ENCODE measurements around the gene C14orf93.

C14orf93 gene

DNA sequence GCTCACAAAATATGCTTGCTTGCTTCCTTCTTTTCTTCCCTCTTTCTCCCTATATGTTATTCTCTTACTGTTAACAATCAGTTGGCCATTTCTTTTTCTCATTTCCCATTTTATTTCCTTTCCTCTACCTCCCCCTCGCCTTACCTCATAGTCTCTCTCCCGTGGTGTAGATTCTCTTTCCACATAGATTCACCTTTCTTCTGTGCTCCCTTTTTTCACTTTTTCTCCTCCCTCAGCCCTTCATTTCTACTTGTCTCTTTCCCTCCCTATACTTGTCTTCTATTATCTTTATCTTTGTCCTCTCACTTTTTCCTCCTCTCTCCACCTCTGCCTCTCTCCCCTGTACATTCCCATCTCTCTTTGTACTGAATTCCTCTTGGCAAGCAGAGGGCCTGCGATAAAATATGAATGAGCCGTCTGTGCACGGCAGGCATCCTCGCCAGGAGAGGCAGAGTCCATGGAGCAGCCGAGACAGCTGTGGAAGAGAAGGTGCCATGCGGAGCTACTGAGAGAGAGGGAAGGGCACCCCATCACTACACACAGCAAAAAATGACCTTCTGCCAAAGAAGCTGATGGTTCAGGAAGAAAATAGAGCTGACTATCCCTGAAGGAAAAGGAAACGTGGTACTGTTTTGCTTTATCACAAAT is 12.1 kb downstream of the C14orf93 start:
- no peak overlapping the region for H3K4me3 ChIP-seq (ENCODE audit: low read depth, low read length)
- TF ChIP-seq, protein P1, sequence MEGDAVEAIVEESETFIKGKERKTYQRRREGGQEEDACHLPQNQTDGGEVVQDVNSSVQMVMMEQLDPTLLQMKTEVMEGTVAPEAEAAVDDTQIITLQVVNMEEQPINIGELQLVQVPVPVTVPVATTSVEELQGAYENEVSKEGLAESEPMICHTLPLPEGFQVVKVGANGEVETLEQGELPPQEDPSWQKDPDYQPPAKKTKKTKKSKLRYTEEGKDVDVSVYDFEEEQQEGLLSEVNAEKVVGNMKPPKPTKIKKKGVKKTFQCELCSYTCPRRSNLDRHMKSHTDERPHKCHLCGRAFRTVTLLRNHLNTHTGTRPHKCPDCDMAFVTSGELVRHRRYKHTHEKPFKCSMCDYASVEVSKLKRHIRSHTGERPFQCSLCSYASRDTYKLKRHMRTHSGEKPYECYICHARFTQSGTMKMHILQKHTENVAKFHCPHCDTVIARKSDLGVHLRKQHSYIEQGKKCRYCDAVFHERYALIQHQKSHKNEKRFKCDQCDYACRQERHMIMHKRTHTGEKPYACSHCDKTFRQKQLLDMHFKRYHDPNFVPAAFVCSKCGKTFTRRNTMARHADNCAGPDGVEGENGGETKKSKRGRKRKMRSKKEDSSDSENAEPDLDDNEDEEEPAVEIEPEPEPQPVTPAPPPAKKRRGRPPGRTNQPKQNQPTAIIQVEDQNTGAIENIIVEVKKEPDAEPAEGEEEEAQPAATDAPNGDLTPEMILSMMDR (IDR thresholded peaks at IDR 0.05; ENCODE audit: low read depth, low read length, missing control alignments) = no peak

DNA sequence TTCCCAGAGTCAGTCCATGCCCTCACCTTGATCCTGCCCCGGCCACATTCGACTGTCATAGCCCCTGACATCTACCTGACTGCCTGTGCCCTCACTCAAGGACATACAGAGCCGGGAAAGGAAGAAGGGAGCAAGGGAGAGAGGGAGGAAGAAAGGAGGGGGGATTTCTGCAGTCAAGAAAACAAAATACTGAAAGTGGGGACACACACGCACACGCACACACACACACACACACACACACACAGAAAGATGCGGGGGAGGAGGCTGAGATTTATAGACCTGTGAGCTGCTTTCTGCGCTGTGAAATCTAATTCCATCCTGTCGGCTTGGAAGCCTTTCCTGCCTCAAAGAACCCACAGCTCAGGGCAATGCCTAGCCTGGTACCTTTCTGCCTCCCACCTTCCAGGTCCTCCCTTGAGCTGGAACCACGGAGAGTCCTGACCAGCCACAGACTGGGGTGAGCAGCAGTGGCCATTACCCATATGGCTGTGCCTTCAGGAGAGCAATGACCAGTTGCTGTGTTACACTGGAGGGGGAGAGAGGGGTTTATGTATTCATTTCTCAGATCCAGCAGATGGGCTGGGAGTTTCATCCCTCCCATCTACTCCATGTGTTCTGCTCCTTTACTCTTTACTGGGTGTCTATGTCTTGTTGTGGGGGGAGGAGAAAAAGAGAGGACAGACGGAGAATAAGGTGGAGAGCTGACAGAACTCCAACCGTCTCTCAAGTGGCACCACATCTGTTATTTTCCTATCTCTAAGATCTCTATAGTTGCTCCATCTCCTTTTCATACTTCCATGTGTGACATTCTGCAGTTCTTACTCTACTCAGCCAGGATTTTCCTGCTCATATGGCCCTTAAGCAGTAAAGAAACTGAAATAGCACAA is 12.9 kb downstream of the C14orf93 start:
- no peak for DNase-seq (ENCODE audit: low read depth)
- no peak overlapping the region for H3K4me3 ChIP-seq (ENCODE audit: low read depth, low read length)
- TF ChIP-seq, protein P1 (IDR thresholded peaks at IDR 0.05; ENCODE audit: low read depth, low read length, missing control alignments) = no peak

More for the DNA sequence above, 12.1 kb downstream of the C14orf93 start:
- DNase-seq (ENCODE audit: low read depth) = no peak

DNA sequence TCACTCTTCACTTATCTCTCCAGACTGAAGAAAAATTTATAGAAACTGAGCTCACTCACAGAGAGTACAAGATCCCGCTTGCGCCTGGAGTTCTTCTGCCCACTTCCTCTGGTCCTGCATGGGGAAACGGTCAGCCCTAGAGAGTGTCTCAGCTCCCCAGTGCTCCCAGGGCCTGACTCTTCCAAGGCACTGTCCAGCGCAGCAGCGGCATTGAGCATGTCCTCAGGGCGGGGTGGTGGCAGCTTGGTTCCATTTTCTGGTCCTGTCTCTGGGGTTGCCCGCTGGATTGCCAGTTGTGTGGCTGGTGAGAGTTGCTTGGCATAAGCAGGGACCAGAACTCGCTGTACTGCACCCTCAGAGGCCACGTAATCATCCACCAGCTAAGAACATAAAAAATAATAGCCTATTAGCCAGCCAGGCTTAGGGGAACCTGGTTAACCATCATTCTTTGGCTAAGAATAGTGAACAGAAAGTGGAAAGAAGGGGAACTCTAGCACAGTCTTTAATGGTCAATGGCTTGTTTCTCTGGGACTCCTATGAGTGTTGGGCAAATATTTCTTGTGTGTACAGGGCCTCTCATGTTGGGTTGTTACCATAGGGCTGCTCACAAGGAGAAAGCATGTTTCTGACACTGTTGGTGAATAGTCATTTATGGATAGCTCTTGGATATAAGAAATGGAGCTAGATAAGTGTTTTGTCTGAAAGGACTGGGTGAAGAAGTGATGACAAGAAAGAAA is 13.9 kb downstream of the C14orf93 start:
- no peak for DNase-seq (ENCODE audit: low read depth)
- TF ChIP-seq, protein P1 (IDR thresholded peaks at IDR 0.05; ENCODE audit: low read depth, low read length, missing control alignments) = no peak
- no peak overlapping the region for H3K4me3 ChIP-seq (ENCODE audit: low read depth, low read length)

DNA sequence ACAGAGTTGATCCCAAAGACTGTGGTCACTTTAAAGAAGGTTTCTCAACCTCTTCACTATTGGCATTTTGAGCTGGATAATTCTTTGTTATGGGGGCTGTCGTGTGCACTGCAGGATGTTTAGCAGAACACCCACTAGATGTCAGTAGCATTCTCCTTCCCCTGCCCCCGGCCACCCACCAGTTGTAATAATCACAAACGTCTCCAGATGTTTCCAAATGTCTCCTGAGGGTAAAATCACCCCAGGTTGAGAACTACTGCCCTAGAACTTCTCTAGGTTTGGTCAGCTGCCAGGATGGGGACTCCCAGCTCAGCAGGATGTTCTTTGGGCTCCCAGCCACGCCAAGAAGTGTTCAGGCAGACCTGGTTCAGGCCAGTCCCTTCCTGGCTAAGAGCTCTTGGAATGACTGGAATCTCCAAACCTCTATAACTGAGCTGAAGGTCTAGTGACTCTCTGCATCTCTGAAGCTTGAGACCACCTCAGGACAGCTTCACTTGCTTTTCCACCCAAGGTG is 15.1 kb downstream of the C14orf93 start:
- no peak overlapping the region for H3K4me3 ChIP-seq (ENCODE audit: low read depth, low read length)
- TF ChIP-seq, protein P1 (IDR thresholded peaks at IDR 0.05; ENCODE audit: low read depth, low read length, missing control alignments) = peak; percentile 64
- no peak for DNase-seq (ENCODE audit: low read depth)

DNA sequence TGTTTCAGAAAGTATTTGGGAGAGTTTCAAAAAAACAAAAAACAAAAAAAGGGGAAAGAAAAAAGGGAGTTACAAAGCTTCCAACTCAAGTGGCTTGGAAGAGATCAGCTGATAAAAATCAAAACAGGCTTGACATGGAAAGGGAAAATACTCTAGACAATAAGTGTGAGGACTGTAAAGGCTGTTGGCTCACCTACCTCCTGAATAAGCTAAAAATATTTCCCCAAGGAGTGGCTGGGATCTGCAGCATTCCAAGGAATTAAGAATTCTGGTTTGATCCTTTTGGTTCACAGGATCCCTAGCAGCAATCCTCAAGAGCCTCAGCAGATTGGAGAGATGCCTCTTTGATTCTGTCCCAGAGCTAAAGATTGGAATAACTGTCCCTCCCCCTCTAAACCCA is 16.4 kb downstream of the C14orf93 start:
- no peak for DNase-seq (ENCODE audit: low read depth)
- TF ChIP-seq, protein P1 (IDR thresholded peaks at IDR 0.05; ENCODE audit: low read depth, low read length, missing control alignments) = no peak
- no peak overlapping the region for H3K4me3 ChIP-seq (ENCODE audit: low read depth, low read length)

DNA sequence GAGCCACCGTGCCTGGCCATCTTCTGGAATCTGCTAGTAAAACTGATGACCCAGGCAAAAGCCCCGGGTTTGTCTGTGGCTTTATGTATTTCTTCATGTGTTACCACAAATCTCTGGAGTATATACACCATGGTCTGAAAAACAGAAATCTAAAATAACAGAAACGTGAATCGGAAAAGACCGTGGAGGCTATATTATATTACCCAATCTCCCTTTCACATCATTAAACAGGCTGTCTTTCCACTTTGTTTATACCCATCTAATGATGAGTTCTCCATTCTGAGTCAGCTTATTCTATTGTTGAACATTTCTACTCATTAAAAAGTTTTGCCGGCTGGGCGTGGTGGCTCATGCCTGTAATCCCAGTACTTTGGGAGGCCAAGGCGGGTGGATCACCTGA is 18.1 kb downstream of the C14orf93 start:
- TF ChIP-seq, protein P1 (IDR thresholded peaks at IDR 0.05; ENCODE audit: low read depth, low read length, missing control alignments) = no peak
- no peak overlapping the region for H3K4me3 ChIP-seq (ENCODE audit: low read depth, low read length)
- DNase-seq (ENCODE audit: low read depth) = no peak

All from GM12864 (cell line).